Measurements from ENCODE around the gene SVIL.
"Not testable (repeated sequence)": the region's sequence is repeated elsewhere in the genome, so short reads cannot be mapped to it uniquely, and the experiment has no call there.

DNA sequence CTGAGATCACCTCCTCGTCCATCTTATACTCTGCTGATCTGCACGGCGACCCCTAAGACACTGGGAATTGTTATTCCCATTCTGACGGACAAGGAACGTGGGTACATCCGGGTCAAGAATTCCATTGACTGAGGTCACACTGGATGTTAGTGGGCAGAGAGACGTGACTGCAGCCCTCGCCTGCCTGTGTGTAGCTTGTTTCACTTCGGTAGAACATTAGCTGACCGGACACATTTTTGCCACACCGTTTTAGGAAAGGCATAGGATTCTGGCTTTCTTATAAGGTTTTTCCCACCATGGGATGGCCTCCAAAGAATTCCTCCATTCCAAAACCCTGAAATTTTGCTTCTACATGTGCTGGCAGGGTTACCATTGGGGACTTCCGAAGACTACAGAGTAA, 118.9 kb downstream of the SVIL start:
- TF ChIP-seq EZH2phosphoT487 (IDR thresholded peaks at IDR 0.05; ENCODE audit: insufficient read depth, low read depth); EZH2 (IDR thresholded peaks at IDR 0.05; ENCODE audit: insufficient read depth, poor library complexity, severe bottlenecking): not testable (repeated sequence)

All from GM23248 (cell line).